ENCODE data around the gene OPRD1.

The OPRD1 gene

GRCh38 chr1:28894785-28895184 is 82.8 kb downstream of the OPRD1 start:
- TF ChIP-seq, protein P1, sequence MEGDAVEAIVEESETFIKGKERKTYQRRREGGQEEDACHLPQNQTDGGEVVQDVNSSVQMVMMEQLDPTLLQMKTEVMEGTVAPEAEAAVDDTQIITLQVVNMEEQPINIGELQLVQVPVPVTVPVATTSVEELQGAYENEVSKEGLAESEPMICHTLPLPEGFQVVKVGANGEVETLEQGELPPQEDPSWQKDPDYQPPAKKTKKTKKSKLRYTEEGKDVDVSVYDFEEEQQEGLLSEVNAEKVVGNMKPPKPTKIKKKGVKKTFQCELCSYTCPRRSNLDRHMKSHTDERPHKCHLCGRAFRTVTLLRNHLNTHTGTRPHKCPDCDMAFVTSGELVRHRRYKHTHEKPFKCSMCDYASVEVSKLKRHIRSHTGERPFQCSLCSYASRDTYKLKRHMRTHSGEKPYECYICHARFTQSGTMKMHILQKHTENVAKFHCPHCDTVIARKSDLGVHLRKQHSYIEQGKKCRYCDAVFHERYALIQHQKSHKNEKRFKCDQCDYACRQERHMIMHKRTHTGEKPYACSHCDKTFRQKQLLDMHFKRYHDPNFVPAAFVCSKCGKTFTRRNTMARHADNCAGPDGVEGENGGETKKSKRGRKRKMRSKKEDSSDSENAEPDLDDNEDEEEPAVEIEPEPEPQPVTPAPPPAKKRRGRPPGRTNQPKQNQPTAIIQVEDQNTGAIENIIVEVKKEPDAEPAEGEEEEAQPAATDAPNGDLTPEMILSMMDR (IDR thresholded peaks at IDR 0.05), result no peak
- peaks cover 0 to 19% (median 8%) of the 10 kb centered on the region in 4 donors for H3K4me1 ChIP-seq
- H3K27ac ChIP-seq, result no peak overlapping the region
- no peak overlapping the region for H3K4me3 ChIP-seq
- no peak for DNase-seq
- H3K9me3 ChIP-seq, result no peaks in the 10 kb centered on the region
- H3K36me3 ChIP-seq, result peaks cover 0 to 4% (median 0%) of the 10 kb centered on the region in 3 donors
- H3K27me3 ChIP-seq, result no peaks in the 10 kb centered on the region
- intact Hi-C loops (cut with DNase I; ENCODE audit: low total_unique reads), result no loop called here

- H3K4me3 ChIP-seq, result no peak overlapping the region
- H3K27me3 ChIP-seq, result no peaks in the 10 kb centered on the region
- no peaks in the 10 kb centered on the region for H3K9me3 ChIP-seq
- H3K36me3 ChIP-seq, result peaks cover 0 to 4% (median 0%) of the 10 kb centered on the region in 3 donors
- TF ChIP-seq, protein P1 (IDR thresholded peaks at IDR 0.05), result no peak
- DNase-seq, result no peak
- peaks cover 0 to 19% (median 8%) of the 10 kb centered on the region in 4 donors for H3K4me1 ChIP-seq
- intact Hi-C loops (cut with DNase I; ENCODE audit: low total_unique reads), result no loop called here
- H3K27ac ChIP-seq, result no peak overlapping the region
These were observed 84.1 kb downstream of the OPRD1 start for GRCh38 chr1:28895896-28896608.

DNA sequence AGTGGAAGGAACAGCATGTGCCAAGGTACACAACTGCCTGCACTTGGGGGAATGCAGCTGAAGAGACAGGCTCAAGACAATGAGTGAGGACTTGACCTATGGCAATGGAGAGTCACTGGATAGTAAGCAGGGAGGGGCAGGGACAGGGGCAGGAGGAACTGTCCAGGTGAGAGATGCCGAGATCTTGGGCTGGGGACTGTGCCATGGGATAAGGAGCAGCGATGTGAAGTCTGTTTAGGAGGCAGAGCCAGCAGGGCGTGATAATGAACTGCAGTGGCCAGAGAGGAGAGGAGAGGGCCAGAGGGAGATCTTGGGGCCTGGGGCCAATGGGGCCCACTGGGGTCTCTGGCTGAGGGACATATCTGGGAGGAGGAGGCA is 84.6 kb downstream of the OPRD1 start:
- no peak overlapping the region for H3K27ac ChIP-seq
- H3K4me1 ChIP-seq, result peaks cover 0 to 19% (median 8%) of the 10 kb centered on the region in 4 donors
- H3K9me3 ChIP-seq, result no peaks in the 10 kb centered on the region
- TF ChIP-seq, protein P1 (IDR thresholded peaks at IDR 0.05), result no peak
- no peaks in the 10 kb centered on the region for H3K27me3 ChIP-seq
- peaks cover 0 to 4% (median 0%) of the 10 kb centered on the region in 3 donors for H3K36me3 ChIP-seq
- H3K4me3 ChIP-seq, result no peak overlapping the region
- no peak for DNase-seq
- intact Hi-C loops (cut with DNase I; ENCODE audit: low total_unique reads), result no loop called here

DNA sequence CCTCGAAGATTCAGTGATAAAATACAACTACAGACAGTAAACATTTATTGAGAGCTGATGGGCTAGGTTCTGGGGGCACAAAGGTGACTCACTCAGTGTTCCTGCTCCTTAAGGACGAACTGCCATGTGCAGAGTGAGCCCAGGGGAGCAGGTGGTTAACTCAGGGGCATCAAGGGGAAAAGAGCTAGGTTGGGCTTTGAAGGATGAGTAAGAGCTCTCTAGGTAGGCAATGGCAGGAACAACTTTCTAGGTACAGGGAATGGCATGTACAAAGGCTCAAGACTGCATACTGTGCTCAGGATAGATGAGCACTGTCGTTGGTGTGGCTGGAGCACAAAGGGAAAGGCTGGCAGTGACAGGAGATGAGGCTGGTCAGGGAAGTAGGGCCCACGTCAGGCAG is 85.8 kb downstream of the OPRD1 start:
- Histone ChIP-seq H3K27me3 (no peaks in the 10 kb centered on the region), H3K27ac (no peak overlapping the region), H3K4me3 (no peak overlapping the region), H3K36me3 (peaks cover 0 to 4% (median 0%) of the 10 kb centered on the region in 3 donors), H3K4me1 (peaks cover 0 to 19% (median 8%) of the 10 kb centered on the region in 4 donors), H3K9me3 (no peaks in the 10 kb centered on the region)
- TF ChIP-seq, protein P1 (IDR thresholded peaks at IDR 0.05), result no peak
- DNase-seq, result no peak
- intact Hi-C loops (cut with DNase I; ENCODE audit: low total_unique reads), result no loop called here

DNA sequence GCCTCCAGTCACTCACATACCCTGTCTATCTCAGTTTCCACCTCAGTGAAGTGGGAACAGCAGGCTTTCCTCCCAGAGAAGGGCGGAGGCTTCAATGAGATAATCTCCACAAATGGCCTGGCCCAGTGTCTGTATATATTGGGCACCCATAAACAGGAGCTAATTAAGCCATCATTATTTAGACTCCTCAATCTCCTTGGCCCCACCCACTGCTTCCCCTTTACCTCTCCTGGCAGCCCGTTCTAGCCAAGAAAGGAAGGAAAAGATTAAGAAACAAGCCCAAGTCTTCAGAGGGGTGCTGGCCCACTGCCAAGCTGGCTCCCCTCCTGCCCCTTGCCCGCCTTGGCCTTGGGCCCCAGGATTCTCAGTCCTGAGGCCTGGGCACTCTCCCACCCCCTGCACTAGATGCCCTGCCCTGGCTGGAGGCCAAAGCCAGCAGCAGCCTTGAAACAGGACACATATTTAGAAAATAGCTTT is 86.5 kb downstream of the OPRD1 start:
- Histone ChIP-seq H3K9me3 (no peaks in the 10 kb centered on the region), H3K36me3 (peaks cover 0 to 4% (median 0%) of the 10 kb centered on the region in 3 donors), H3K4me3 (no peak overlapping the region), H3K27ac (no peak overlapping the region), H3K4me1 (peaks cover 0 to 19% (median 8%) of the 10 kb centered on the region in 4 donors), H3K27me3 (no peaks in the 10 kb centered on the region)
- TF ChIP-seq, protein P1 (IDR thresholded peaks at IDR 0.05), result no peak
- intact Hi-C loops (cut with DNase I; ENCODE audit: low total_unique reads), result no loop called here
- DNase-seq, result no peak
